Measurements from ENCODE around the gene ELMO3.

Gene ELMO3

DNA sequence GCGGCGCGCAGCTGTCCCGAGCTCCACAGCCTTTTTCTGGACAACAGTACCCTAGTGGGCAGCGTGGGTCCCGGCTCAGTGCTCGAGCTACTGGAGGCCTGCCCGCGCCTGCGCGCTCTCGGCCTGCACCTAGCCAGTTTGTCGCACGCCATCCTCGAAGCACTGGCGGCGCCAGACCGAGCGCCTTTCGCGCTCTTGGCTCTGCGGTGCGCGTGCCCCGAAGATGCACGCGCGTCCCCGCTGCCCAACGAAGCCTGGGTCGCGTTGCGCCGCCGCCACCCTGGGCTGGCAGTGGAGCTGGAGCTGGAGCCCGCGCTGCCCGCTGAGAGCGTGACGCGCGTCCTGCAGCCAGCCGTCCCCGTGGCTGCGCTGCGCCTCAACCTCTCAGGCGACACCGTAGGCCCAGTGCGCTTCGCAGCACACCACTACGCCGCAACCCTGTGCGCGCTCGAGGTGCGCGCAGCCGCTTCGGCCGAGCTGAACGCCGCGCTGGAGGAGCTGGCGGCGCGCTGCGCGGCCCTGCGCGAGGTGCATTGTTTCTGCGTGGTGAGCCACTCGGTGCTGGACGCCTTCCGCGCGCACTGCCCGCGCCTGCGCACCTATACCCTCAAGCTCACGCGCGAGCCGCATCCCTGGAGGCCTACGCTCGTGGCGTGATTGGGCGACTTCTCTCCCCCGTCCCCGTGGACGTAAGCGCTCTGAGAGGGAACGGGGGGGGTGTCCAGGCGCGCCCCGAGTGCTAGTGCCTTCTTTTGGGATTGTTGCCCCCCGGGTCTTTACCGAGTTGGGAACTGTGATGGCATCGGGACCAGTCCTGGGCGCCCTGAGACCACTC is 35.5 kb upstream of the ELMO3 start:
- no peak for DNase-seq (ENCODE audit: low read depth)
- H3K4me3 ChIP-seq (ENCODE audit: low read depth, low read length): peak overlapping the region; percentile 36

DNA sequence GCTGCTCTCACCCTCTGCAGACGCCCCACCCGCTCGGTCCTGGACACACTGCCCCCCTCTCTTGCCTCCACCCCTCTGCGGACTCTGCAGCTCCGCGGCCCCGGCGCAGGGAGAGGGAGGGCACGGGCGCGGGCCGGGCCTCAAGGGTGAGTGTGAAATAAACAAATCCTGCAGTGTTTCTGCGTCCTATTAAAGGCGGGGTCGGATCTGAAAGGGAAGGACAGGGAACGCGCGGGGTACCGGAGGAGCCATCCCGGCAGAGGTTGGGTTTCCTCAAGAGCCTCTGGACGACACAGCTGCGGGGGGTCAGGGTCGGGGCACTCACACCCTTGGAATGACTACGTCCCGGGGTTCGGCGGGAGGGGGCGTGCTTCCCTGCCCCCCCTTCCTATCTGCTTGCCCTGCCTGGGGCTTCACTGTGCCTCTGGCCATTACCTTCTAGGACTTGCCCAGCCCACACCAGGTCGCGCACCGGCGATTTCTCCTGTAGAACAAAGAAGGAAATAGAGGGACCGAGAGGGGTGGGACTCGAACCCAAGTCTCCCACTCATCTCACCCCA is 34.9 kb upstream of the ELMO3 start:
- DNase-seq (ENCODE audit: low read depth): no peak
- H3K4me3 ChIP-seq (ENCODE audit: low read depth, low read length): peak overlapping the region; percentile 36

DNA sequence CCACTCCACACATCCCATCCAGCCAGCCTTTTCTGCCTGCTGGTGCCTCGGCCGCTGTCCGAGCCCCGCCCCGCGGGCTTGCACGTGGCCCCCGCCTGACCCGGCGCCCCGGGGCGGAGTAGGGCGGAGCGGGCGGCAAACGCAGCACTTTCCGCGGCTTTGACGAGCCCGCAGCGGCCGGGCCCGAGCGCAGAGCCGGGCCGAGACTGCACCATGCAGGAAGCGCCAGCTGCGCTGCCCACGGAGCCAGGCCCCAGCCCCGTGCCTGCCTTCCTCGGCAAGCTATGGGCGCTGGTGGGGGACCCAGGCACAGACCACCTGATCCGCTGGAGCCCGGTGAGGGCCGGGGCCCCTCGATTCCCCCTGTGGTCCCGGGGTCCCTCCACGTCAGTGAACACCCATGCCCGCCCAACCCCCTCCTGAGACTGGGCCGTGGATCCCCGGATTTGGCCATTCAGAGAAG is 34.3 kb upstream of the ELMO3 start, which contains the start of gene HSF4:
TSS of gene HSF4 (plus strand) at position 147 of the 463 bp plus-strand sequence. CDS start at position 214, 67 bp downstream.
- H3K4me3 ChIP-seq (ENCODE audit: low read depth, low read length): peak within 1 kb of the TSS; percentile 36
- no peak for DNase-seq (ENCODE audit: low read depth)

DNA sequence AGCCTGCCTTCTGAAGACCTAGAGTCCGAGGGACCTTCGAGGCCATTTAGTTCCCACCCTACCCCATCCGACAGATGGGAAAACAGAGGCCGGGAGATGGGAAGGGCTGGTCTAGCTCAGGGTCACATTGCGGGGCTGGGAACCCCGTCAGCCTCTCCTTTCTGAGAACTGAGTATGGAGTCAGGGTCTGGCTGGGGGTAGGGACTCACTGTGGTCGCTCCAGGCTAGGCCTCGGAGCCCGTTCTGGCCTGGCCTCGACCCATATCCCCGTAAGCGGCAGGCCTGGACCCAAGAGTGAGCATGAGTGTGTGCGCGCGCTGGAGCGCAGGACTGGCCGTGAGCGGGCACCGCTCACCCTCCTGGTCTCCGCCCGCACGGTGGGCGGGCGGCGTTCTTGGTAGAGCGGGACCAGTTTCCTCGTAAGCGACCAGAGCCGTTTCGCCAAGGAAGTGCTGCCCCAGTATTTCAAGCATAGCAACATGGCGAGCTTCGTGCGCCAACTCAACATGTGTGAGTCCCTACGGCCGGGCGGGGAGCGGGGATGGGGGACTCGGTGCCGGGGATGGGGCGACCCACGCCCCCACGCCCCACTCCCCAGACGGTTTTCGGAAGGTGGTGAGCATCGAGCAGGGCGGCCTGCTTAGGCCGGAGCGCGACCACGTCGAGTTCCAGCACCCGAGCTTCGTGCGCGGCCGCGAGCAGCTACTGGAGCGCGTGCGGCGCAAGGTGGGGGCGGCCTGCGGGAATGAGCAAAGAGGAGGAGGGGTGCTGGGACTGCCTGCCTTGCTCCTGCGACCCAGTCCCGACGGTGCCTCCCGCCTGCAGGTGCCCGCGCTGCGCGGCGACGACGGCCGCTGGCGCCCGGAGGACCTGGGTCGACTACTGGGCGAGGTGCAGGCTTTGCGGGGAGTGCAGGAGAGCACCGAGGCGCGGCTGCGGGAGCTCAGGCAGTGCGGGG is 33.5 kb upstream of the ELMO3 start:
- DNase-seq (ENCODE audit: low read depth): no peak
- no peak overlapping the region for H3K4me3 ChIP-seq (ENCODE audit: low read depth, low read length)

DNA sequence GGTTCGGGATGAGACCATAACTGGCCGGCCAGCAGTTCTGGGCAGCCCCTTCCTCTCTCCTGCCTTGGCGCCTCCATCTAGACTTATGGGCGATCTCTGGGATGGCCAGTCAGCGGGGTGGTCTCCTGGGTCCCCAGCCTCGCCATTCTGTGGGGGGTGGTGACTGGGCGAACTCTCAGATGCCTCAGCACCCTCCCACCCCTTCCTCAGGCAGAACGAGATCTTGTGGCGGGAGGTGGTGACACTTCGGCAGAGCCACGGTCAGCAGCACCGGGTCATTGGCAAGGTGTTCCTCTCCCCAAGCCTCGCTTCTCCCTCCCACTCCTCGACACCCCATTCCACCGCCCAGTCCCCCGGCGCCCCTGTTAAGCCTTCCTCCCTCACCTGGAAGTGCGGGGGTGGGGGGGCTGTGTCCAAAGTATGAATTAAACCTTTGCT is 32.8 kb upstream of the ELMO3 start:
- no peak for DNase-seq (ENCODE audit: low read depth)
- H3K4me3 ChIP-seq (ENCODE audit: low read depth, low read length): no peak overlapping the region

DNA sequence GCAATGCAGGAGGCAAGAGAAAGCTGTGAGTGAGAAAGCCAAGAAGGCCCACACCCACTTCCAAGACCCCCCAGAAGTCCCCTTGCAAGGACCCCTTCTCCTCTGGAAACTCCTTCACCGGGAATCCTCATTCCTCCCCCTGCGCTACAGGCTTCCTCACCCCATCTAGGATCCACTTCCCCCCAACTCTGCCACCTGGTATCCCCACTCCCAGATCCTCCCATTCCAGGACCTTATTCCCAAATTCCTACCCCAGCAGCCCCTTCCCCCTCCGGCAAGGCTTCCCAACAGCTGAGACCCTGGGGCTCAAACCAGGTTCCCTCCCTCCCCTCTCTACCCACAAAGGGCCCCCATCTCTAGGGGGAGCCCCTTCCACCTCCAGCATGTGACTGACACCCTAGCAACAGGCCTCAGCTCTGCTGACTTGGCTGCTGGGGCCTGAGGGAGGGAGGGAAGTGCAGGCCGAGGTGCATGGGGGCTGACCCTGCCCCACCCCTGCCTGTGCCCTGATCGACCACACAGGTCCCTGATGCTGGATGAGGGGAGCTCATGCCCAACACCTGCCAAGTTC is 32.2 kb upstream of the ELMO3 start:
- H3K4me3 ChIP-seq (ENCODE audit: low read depth, low read length): no peak overlapping the region

DNA sequence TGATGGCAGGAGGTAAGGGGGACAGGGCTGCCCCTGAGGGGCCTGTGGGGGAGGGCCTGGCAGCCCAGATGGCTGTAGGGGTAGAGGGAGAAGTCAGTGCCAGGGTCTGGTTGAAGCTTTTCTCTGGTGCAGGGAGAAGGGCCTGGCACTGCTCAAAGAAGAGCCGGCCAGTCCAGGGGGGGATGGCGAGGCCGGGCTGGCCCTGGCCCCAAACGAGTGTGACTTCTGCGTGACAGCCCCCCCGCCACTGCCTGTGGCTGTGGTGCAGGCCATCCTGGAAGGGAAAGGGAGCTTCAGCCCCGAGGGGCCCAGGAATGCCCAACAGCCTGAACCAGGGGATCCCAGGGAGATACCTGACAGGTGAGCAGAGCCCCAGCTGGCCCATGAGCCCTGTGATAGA is 31.3 kb upstream of the ELMO3 start:
- no peak overlapping the region for H3K4me3 ChIP-seq (ENCODE audit: low read depth, low read length)
- DNase-seq (ENCODE audit: low read depth): no peak

More for the DNA sequence above, 32.2 kb upstream of the ELMO3 start:
- no peak for DNase-seq (ENCODE audit: low read depth)

DNA sequence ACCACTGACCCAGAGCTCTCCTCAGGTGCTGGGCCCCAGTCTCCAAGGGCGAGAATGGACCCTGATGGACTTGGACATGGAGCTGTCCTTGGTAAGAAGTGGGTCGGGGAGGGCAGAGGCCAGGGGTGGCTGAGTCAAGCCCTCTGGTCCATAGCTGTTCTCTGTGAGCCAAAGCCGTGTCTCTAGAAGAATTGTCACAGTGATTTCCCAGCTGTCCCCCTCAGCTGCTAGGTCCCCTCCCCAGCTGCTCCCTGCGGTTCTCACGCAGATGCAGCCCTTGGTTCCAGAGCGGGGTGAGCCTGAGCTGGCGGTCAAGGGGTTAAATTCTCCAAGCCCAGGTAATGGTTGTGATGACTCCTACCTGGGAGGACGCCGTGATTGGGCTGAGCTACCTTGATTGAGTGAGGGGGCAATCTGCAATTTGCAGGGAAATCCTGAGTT is 29.9 kb upstream of the ELMO3 start:
- DNase-seq (ENCODE audit: low read depth): no peak
- no peak overlapping the region for H3K4me3 ChIP-seq (ENCODE audit: low read depth, low read length)

DNA sequence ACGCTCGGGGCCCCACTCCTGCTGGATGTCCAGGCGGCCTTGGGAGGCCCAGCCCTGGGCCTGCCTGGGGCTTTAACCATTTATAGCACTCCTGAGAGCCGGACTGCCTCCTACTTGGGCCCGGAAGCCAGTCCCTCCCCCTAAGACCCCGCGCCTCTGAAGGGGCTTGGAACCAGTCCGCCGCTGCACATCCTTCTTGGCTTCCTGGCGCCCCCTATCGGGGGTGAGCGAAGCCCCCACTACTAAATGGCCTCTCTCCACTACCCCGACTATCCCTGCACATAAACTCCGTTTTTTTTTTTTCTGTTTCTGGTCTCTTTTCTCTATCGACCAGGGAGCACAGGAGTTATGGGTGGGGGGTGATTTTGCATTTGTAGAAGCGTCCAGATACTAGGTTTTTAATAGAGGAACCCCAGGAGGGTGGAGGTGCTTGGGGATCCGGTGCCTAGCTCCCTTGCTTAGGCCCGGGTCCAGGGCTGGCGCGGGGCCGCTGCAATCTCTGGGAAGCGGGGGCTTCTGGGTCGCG is 29.2 kb upstream of the ELMO3 start:
- no peak for DNase-seq (ENCODE audit: low read depth)
- H3K4me3 ChIP-seq (ENCODE audit: low read depth, low read length): peak overlapping the region; percentile 30

DNA sequence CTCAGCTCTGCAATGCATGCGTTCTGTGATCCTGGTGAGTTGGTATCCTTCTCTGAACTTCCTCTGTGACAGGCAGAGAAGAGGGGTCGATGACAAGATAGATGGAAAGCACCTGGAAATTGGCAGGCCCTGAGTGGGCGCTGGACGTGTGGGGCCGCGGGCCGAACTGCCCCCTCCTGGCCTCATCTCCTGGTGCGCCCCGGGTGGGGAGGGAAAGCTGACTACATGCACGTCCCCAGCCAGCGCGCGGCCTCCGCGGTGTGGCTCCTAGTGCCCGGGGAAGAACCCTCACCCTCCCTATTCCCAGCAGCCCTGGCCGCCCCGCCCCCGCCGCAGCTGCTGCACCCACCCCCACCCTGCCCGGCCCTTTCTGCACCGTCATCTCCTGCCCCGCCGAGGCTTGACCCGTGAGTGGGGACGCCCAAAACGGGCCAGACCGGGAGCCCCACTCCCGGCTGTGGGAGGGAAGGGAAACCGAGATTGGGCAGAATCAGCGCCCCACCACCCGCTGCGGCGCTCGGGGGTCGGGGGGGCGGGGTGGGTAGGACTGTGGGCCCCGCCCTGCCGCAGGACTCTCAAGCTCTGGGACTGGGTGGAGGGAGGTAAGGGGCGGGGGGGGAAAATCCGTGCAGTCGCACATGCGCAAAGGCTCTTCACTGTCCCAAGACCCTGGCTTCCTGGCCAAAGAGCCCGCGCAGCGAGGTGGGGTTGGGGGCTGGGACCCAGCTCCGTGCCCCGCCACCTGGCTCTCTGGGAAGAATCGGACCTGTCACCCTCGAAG is 28.6 kb upstream of the ELMO3 start, which contains the start of gene NOL3:
TSS of gene NOL3 (plus strand) at position 371 of the 781 bp plus-strand sequence.
- DNase-seq (ENCODE audit: low read depth): peak; percentile 78
- H3K4me3 ChIP-seq (ENCODE audit: low read depth, low read length): peak within 1 kb of the TSS; percentile 43

DNA sequence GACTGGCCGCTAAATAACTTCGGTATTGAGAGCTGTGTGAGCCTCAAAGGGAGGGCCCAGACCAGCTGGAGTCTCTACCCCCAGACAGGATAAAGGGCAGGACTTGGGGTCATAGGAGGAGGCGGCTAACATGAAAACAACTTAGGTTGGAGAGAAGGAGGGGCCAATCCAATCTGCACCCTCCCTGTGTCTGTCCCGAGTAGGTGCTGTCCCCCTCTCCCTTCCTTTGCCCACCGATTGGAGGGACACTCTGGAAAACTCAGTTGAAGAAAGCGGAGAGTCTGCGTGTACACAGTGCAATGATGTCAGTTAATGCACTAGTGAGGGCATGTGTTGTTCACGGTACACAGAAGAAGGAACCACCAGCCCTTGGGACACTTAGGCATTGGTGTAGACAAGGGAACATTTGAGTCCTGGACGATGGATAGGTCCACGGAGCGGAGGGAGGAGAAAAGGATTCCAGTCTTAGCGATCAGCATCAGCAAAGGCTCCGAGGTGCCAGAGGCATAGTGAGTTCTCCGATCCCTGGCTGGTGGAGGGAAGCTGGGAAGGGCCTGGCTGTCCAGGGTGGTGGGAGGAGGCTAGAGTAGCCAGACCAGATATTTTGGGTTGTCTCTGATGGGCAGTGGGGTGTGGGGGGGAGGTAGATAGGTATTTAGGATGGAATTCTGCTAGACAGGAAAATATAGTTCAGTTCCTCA is 27.8 kb upstream of the ELMO3 start:
- H3K4me3 ChIP-seq (ENCODE audit: low read depth, low read length): peak overlapping the region; percentile 43
- no peak for DNase-seq (ENCODE audit: low read depth)

DNA sequence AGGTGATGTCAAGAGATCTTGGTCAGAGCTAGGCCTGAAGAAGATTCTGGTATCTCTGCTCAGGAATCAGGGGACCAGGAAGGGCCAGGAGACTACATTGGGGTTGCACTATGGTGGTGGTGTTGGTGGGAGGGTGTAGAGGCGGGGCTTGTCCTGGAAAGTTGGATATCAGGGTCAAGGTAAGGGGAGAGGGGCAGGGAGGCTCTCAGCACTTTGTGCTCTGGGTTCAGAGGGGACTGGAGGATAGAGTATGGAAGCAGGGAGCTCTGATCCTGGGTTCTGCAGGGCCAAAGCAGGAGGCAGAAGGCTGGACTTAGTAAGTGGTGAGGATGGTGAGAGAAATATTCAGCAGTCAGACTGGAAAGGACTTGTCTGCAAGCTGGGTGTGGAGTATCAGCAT is 25.6 kb upstream of the ELMO3 start:
- peak overlapping the region; percentile 49 for H3K4me3 ChIP-seq (ENCODE audit: low read depth, low read length)

DNA sequence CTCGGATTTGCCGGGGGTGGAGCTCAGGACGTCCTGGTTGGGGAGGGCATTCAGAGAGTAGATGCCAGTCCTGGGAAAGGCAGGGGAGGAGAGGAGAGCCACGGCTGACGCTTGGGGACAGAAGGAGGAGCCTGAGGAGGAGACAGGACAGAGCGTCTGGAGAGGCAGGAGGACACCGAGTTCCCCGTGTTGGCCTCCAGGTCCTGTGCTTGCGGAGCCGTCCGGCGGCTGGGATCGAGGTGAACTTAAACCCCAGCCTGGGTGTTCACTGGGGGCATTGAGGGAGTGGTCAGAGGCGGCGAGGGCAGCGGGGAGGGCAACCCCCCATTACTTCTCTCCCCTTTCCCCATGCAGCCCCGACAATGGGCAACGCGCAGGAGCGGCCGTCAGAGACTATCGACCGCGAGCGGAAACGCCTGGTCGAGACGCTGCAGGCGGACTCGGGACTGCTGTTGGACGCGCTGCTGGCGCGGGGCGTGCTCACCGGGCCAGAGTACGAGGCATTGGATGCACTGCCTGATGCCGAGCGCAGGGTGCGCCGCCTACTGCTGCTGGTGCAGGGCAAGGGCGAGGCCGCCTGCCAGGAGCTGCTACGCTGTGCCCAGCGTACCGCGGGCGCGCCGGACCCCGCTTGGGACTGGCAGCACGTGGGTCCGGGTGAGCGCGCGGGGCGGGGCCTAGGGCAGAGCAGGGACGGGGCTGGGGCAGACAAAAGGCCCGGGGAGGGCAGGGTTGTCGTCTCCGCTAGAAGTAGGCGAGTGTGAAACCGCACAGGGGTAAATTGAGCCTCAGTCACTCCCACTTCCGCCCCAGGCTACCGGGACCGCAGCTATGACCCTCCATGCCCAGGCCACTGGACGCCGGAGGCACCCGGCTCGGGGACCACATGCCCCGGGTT is 24.9 kb upstream of the ELMO3 start:
- DNase-seq (ENCODE audit: low read depth): no peak
- peak overlapping the region; percentile 49 for H3K4me3 ChIP-seq (ENCODE audit: low read depth, low read length)

More for the DNA sequence above, 25.6 kb upstream of the ELMO3 start:
- DNase-seq (ENCODE audit: low read depth): no peak

DNA sequence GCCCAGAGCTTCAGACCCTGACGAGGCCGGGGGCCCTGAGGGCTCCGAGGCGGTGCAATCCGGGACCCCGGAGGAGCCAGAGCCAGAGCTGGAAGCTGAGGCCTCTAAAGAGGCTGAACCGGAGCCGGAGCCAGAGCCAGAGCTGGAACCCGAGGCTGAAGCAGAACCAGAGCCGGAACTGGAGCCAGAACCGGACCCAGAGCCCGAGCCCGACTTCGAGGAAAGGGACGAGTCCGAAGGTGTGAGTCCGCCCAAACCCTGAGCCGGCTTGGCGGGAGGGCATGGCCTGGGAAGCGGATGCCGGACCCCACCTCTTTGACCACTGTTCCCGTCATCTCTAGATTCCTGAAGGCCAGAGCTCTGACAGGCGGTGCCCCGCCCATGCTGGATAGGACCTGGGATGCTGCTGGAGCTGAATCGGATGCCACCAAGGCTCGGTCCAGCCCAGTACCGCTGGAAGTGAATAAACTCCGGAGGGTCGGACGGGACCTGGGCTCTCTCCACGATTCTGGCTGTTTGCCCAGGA is 24.2 kb upstream of the ELMO3 start:
- H3K4me3 ChIP-seq (ENCODE audit: low read depth, low read length): peak overlapping the region; percentile 49
- no peak for DNase-seq (ENCODE audit: low read depth)

DNA sequence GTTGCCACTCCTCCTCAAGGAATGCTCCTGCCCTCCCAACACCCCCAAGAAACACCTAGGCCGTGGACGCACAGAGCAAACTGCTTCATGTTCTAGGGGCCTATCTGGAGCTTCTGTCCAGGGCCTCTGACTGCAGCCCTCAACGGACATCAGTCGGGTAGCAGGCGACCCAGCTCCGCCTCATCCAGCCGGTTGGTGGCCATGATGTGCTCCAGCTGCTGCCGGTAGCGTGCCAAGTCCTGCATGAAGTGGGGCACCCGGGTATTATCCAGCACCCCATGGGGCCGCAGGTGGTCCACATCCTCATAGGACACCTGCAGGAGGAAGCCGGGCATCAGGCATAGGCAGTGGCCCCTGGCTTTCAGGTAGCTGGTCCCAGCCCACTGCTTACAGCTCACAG is 22.3 kb upstream of the ELMO3 start:
- DNase-seq (ENCODE audit: low read depth): no peak
- H3K4me3 ChIP-seq (ENCODE audit: low read depth, low read length): no peak overlapping the region

Measured in skeletal muscle cell (primary cell).